ENCODE data around the gene LRIT1.

DNA sequence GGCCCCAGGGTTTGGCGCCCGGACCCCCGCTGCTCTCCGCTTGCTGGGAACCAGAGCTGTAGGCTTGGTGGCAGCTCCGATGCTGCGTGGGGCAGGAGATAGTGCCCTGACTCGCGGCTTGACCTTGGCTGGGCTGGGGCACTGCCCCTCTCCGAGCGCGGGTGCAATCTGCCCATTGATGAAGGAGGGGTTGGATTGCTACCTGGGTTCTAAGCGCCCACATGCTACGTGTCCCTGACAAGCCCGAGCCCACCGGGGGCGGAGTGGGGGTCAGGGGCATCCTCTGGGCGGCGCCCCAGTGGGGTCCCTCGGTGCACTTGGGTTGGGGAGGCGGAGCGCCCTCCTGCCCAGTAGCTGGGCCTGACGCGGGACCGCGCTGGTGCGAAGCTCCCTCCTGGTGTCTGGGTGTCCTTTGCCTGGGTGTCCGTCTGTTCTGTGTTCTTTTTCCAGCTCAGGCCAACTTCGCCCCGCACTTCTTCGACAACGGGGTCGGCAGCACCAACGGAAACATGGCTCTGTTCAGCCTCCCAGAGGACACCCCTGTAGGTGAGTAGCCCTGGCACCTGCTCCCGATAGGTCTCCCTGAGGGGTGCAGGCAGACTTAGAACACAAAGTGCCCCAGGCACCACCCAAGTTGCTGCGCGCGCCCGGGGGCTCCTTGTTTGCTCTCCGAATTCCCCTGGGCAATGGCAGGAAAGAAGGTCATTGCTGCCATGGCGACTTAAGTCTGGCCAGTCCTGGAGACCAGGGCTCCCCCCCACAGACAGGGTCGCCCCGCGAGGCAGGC is 46.1 kb downstream of the LRIT1 start:
- TF ChIP-seq, protein P1, sequence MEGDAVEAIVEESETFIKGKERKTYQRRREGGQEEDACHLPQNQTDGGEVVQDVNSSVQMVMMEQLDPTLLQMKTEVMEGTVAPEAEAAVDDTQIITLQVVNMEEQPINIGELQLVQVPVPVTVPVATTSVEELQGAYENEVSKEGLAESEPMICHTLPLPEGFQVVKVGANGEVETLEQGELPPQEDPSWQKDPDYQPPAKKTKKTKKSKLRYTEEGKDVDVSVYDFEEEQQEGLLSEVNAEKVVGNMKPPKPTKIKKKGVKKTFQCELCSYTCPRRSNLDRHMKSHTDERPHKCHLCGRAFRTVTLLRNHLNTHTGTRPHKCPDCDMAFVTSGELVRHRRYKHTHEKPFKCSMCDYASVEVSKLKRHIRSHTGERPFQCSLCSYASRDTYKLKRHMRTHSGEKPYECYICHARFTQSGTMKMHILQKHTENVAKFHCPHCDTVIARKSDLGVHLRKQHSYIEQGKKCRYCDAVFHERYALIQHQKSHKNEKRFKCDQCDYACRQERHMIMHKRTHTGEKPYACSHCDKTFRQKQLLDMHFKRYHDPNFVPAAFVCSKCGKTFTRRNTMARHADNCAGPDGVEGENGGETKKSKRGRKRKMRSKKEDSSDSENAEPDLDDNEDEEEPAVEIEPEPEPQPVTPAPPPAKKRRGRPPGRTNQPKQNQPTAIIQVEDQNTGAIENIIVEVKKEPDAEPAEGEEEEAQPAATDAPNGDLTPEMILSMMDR (IDR thresholded peaks at IDR 0.05; ENCODE audit: low read length) = no peak
- TF ChIP-seq EZH2 (IDR thresholded peaks at IDR 0.05; ENCODE audit: borderline replicate concordance, low read length) = no peak
